NB4 (cell line): ENCODE measurements around the gene CACNB3.

ENCODE experiments used
- DNase-seq: peaks from one replicate; pipeline ENCODE4 v3.0.0; 2010; ENCODE audit warnings: low read depth
- H3K4me3 ChIP-seq: one replicate; pipeline ENCODE4 v1.5.1; 2011; ENCODE audit warnings: mild to moderate bottlenecking, low read depth, low read length, moderate library complexity
- MYC ChIP-seq: IDR thresholded peaks from 2 replicates; pipeline ENCODE4 v1.6.1; 2011; ENCODE audit warnings: low read depth, low read length
- POLR2A ChIP-seq: IDR thresholded peaks from 2 replicates; pipeline ENCODE4 v1.6.1; 2011; ENCODE audit warnings: mild to moderate bottlenecking; ENCODE audit not compliant: insufficient read length; ENCODE audit errors: extremely low read depth
- TF ChIP-seq, protein P1 (sequence below): IDR thresholded peaks from one replicate; pipeline ENCODE4 v1.5.1; 2012; ENCODE audit warnings: low read depth, low read length
- TF ChIP-seq, protein P2 (sequence below): IDR thresholded peaks from 2 replicates; pipeline ENCODE4 v1.6.1; 2011; ENCODE audit warnings: low read depth, low read length

The CACNB3 gene

DNA sequence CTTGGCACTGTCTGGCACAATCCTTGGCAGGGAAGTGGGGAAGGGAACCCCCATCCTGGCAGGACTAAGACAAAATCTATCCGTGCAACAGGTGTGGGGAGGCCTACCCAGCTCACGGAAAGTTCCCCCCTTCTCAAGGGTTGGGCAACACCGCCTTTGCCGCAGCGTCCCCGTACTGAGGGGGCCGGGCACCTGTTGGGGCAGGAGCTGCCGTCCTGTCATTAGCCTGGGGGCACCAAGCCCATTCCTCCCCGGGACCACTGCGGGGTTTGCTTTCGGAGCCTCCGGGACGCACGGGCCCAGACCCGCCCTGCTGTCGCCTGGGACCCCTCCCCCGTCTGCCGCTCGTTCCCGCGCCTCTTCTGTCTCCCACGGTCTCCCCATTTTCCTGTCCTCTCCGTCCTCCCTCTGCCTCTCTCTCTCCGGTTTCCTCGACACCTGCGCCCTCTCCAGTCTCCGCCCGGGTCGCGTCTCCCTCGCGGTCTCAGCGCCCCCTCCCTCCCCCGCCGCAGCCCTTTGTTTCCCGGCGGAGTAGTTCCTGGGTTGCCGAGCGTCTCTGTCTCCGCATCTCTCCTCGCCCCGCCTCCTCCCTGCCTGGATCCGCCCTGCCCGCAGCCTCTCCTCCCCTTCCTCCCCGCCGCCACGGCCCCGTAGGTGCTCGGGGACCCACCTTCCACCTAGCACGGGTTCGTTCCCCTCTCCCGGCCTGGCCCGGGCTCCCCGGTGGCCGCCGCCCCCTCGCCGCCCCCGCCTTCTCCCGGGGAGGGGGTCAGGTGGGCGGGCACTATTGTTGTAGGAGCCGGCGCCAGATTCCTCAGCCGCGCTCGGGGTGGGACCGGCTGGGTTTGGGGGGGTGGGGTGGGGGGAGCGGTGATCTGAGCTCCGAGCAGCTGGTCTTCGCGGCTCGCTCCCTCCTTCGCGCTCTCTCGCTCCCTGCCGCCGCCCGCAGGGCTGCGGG is at the start of gene CACNB3:
Gene CACNB3, plus strand, starts transcription at position 624 of the 958 bp plus-strand sequence. CDS start 434 bp downstream, outside the sequence.
- TF ChIP-seq MYC (no peak), POLR2A (no peak)
- TF ChIP-seq, protein P1, sequence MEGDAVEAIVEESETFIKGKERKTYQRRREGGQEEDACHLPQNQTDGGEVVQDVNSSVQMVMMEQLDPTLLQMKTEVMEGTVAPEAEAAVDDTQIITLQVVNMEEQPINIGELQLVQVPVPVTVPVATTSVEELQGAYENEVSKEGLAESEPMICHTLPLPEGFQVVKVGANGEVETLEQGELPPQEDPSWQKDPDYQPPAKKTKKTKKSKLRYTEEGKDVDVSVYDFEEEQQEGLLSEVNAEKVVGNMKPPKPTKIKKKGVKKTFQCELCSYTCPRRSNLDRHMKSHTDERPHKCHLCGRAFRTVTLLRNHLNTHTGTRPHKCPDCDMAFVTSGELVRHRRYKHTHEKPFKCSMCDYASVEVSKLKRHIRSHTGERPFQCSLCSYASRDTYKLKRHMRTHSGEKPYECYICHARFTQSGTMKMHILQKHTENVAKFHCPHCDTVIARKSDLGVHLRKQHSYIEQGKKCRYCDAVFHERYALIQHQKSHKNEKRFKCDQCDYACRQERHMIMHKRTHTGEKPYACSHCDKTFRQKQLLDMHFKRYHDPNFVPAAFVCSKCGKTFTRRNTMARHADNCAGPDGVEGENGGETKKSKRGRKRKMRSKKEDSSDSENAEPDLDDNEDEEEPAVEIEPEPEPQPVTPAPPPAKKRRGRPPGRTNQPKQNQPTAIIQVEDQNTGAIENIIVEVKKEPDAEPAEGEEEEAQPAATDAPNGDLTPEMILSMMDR = no peak
- TF ChIP-seq, protein P2, sequence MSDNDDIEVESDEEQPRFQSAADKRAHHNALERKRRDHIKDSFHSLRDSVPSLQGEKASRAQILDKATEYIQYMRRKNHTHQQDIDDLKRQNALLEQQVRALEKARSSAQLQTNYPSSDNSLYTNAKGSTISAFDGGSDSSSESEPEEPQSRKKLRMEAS = no peak
- DNase-seq = peak; percentile 62
- peak within 1 kb of the TSS; percentile 25 for H3K4me3 ChIP-seq

DNA sequence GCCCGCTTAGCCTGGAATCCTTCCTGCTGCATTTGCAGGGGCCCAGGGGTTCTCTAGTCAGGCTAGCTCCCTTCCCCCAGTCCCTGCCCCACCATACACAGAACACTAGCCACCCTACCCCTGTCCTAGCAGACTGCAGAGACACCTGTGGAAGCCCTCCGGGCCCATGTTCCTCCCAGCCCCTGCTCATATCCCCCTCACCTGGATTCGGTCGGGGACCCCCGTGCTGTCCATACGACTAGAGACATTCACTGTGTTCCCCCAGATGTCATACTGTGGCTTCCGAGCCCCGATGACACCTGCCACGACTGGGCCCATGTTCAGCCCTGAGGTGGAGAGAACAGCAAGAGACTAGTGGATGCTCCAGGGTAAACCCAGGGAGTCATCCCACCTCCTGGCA is 49.6 kb upstream of the CACNB3 start:
- TF ChIP-seq, protein P1 = no peak
- TF ChIP-seq MYC (no peak), POLR2A (no peak)
- TF ChIP-seq, protein P2 = no peak
- no peak overlapping the region for H3K4me3 ChIP-seq
- no peak for DNase-seq

DNA sequence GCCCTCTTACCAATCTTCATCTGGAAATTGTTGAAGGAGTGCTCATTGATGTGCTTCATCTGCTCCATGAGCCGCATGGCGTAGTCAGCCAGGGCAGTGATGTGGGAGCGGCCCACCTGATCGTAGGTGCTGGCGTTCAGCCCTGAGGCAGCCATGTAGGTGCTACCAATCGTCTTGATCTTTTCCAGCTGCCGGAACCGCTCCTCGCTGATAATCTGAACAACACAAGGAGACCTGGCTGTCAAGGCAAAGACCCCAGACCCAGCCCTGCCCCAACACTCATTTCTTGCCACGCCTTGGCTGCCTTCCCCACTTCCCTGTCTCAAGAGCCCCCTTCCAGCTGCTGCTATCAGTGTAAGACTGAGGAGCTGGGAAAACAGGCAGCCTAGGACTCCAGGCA is 47.5 kb upstream of the CACNB3 start:
- no peak for DNase-seq
- H3K4me3 ChIP-seq = no peak overlapping the region
- no peak for TF ChIP-seq MYC
- TF ChIP-seq, protein P1 = no peak
- TF ChIP-seq POLR2A = no peak
- TF ChIP-seq, protein P2 = no peak

DNA sequence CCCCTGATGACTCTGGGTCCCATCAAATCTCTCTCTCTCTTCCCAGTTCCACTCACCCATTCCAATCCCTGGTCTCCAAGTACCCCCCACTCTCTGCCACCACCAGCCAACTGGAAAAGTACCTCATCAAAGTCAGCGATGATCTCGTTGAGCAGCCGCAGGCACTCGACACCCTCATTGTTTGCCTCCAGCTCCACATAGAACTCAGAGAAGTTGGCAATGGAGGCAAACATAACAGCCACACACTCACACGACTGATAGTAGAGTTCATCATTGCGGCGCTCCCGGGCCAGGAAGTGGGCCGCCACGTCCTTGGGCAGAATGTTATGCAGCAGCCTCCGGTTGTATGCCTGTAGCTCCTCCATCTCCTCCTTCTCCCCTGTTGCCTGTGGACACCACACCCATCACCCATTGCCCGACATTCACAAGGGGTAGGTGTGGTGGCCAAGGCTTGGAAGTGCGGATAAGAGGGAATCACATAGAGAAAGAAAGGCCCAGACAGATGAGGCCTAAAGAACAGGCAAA is 46.6 kb upstream of the CACNB3 start:
- no peak for DNase-seq
- TF ChIP-seq MYC (no peak), POLR2A (no peak)
- TF ChIP-seq, protein P2 = no peak
- TF ChIP-seq, protein P1 = no peak
- H3K4me3 ChIP-seq = no peak overlapping the region

DNA sequence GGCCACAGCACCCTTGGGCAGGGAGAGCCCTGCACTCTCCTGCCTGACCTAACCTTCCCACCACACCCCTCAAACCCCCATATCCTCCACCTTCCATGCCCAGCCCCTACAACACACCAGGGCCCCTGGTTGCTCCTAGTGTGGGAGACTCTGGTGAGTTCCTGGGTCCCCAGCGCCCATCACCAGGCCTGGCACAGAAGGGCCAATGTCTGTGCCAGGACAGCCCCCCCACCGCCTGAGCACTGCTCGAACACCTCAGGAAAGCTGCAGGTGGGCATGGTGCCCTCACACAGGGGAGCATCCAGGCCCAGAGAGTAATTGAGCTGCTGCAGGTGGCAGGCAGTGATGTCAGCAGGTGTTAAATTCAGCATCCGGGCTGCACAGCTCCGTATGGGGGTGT is 44.6 kb upstream of the CACNB3 start:
- no peak overlapping the region for H3K4me3 ChIP-seq
- no peak for DNase-seq
- TF ChIP-seq, protein P2 = no peak
- TF ChIP-seq MYC = no peak
- no peak for TF ChIP-seq POLR2A
- TF ChIP-seq, protein P1 = no peak
